Uterus (tissue), 4 donors: ENCODE data around the gene SMIM10L2A. TPM values are rescaled to one million over a fixed set of nuclear protein-coding genes. Genes with fewer than 3 reads are reported as not detected.

Experiments
- DNase-seq, 2 donors: peaks; one replicate each; pipeline ENCODE4 v3.0.0-alpha.2; 2019 to 2020
- H3K27ac ChIP-seq, 2 donors: fragments of 200-600 bp; sonication (generic); 1 replicate in 1 of 2; 2 replicates in 1 of 2; pipeline ENCODE4 v1.5.1; 2016 to 2018
- H3K27me3 ChIP-seq, 2 donors: fragments of 200-600 bp; sonication (generic); one replicate each; pipeline ENCODE4 v1.5.1; 2018 to 2019; ENCODE audit warnings: control low read depth in 1 of 2
- H3K36me3 ChIP-seq, 2 donors: fragments of 200-600 bp; sonication (generic); one replicate each; pipeline ENCODE4 v1.5.1; 2019; ENCODE audit warnings: control low read depth in 1 of 2
- H3K4me1 ChIP-seq, 2 donors: fragments of 200-600 bp; sonication (generic); one replicate each; pipeline ENCODE4 v1.5.1; 2018 to 2019; ENCODE audit warnings: control low read depth in 1 of 2
- H3K4me3 ChIP-seq, 2 donors: fragments of 200-600 bp; sonication (generic); 1 replicate in 1 of 2; 2 replicates in 1 of 2; pipeline ENCODE4 v1.5.1; 2018 to 2019; ENCODE audit warnings: mild to moderate bottlenecking in 1 of 2
- H3K9me3 ChIP-seq, 2 donors: fragments of 200-600 bp; sonication (generic); one replicate each; pipeline ENCODE4 v1.5.1; 2019; ENCODE audit warnings: control low read depth in 1 of 2
- CTCF ChIP-seq, 4 experiments: fragments of 200-600 bp in 2 of 4; fragments of 450-650 bp in 2 of 4; sonication (generic) in 2 of 4; IDR thresholded peaks; one replicate each; pipeline ENCODE4 v1.5.1; 2016 to 2019; ENCODE audit warnings: antibody characterized with exemption in 4 of 4, mild to moderate bottlenecking in 2 of 4, moderate library complexity in 1 of 4
- POLR2A ChIP-seq, 2 donors: fragments of 450-650 bp; IDR thresholded peaks; one replicate each; pipeline ENCODE4 v1.6.1; 2016; ENCODE audit warnings: antibody characterized with exemption in 2 of 2, mild to moderate bottlenecking in 1 of 2, moderate library complexity in 1 of 2
- intact Hi-C: fragments of 100-400 bp; cut with DNase I; formaldehyde crosslinking; loops from one replicate; pipeline ENCODE4 v1.15.1; 2023; ENCODE audit warnings: low total_unique reads
- total RNA-seq, 4 donors: library from RNA; depleted of rRNA in 3 of 4; stranded (reverse); fragments of >200 nt in 3 of 4; gene quantifications; one replicate each; pipeline versions ENCODE4 v1.1.0 to v1.2.4, GENCODE V29; 2014 to 2023
- donor health status: DM: yes; HTN: yes; CAD: no.

The SMIM10L2A gene
- total RNA-seq: 1 to 10 TPM in 2 of 4 donors, under 1 TPM in 1, not detected in 1; 0.26 to 3.5 (median 2.8) TPM

DNA sequence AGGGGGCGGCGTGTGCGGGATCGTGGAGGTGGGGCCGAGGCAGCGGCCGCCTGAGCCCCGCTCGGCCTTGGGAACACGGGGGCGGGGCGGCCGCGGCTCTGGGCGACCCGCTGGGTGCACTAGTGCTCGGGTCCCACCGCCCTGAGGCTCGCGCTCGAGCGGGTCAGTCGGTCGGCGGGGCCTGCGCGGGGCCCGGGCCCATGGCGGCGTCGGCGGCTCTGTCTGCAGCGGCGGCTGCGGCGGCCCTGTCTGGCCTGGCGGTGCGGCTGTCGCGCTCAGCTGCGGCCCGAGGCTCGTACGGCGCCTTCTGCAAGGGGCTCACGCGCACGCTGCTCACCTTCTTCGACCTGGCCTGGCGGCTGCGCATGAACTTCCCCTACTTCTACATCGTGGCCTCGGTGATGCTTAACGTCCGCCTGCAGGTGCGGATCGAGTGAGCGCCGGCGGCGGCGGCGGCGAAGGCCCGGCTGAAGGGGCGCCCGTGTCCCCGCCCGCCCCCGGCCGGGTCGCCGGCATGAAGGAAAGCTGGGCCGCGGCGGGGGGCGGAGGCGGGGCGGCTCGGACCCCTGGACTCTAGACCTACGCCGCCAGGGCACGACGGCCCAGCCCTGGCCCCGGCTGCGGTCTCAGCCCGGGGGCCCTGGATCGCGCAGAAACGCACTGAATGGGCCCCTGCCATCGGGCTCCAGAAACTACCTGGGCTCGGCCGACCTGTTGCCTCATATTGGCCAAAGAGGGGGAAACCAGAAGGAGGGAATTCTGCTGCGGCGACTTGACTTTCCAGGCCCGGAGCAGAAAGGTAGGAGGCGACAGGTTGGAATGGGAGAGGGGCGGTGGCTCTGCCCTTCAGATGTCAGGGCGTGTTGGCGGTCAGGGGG lies at the start of gene SMIM10L2A:
Gene SMIM10L2A (plus strand): TSS at position 13 of the 878 bp plus-strand sequence. CDS start 188 bp downstream, at position 201.
- DNase-seq: no peak
- Histone ChIP-seq H3K36me3 (no peaks in the 10 kb centered on the region), H3K4me3 (peak within 1 kb of the TSS; percentile 19 to 45), H3K27me3 (no peaks in the 10 kb centered on the region), H3K9me3 (no peaks in the 10 kb centered on the region), H3K27ac (no peak within 1 kb of the TSS), H3K4me1 (no peaks in the 10 kb centered on the region)
- TF ChIP-seq POLR2A (IDR thresholded peaks at IDR 0.05) (no peak), CTCF (IDR thresholded peaks at IDR 0.05) (no peak)
- intact Hi-C loops: no loop called here

- H3K36me3 ChIP-seq: no peaks in the 10 kb centered on the region
- H3K4me3 ChIP-seq: no peak overlapping the region
- intact Hi-C loops: no loop called here
- H3K9me3 ChIP-seq: no peaks in the 10 kb centered on the region
- H3K27me3 ChIP-seq: no peaks in the 10 kb centered on the region
- no peak for DNase-seq
- no peaks in the 10 kb centered on the region for H3K4me1 ChIP-seq
- TF ChIP-seq CTCF (IDR thresholded peaks at IDR 0.05) (no peak), POLR2A (IDR thresholded peaks at IDR 0.05) (no peak)
- no peak overlapping the region for H3K27ac ChIP-seq
Measured at GRCh38 chrX:135373357-135373756, 48.4 kb upstream of the SMIM10L2A start.

- TF ChIP-seq POLR2A (IDR thresholded peaks at IDR 0.05) (no peak), CTCF (IDR thresholded peaks at IDR 0.05) (no peak)
- Histone ChIP-seq H3K9me3 (no peaks in the 10 kb centered on the region), H3K4me3 (no peak overlapping the region), H3K36me3 (no peaks in the 10 kb centered on the region), H3K4me1 (no peaks in the 10 kb centered on the region), H3K27ac (no peak overlapping the region), H3K27me3 (no peaks in the 10 kb centered on the region)
- DNase-seq: no peak
- intact Hi-C loops: no loop called here
Measured at GRCh38 chrX:135382260-135382659, 39.5 kb upstream of the SMIM10L2A start.

GRCh38 chrX:135383249-135383648 lies 38.5 kb upstream of the SMIM10L2A start:
- H3K27me3 ChIP-seq: no peaks in the 10 kb centered on the region
- no peak overlapping the region for H3K4me3 ChIP-seq
- no peak for DNase-seq
- no peaks in the 10 kb centered on the region for H3K4me1 ChIP-seq
- no peak overlapping the region for H3K27ac ChIP-seq
- no peaks in the 10 kb centered on the region for H3K9me3 ChIP-seq
- intact Hi-C loops: no loop called here
- TF ChIP-seq CTCF (IDR thresholded peaks at IDR 0.05): no peak
- no peak for TF ChIP-seq POLR2A (IDR thresholded peaks at IDR 0.05)
- no peaks in the 10 kb centered on the region for H3K36me3 ChIP-seq

- no peaks in the 10 kb centered on the region for H3K9me3 ChIP-seq
- no peaks in the 10 kb centered on the region for H3K4me1 ChIP-seq
- no peak for TF ChIP-seq POLR2A (IDR thresholded peaks at IDR 0.05)
- no peak for DNase-seq
- no peak overlapping the region for H3K4me3 ChIP-seq
- no peak overlapping the region for H3K27ac ChIP-seq
- H3K27me3 ChIP-seq: no peaks in the 10 kb centered on the region
- H3K36me3 ChIP-seq: no peaks in the 10 kb centered on the region
- intact Hi-C loops: no loop called here
Measured at GRCh38 chrX:135384161-135384836, 37.4 kb upstream of the SMIM10L2A start.
